ENCODE data around the gene COX10. TPM values are rescaled to one million over a fixed set of nuclear protein-coding genes. Genes with fewer than 3 reads are reported as not detected.
"Not testable (repeated sequence)": the region's sequence is repeated elsewhere in the genome, so short reads cannot be mapped to it uniquely, and the experiment has no call there.

Gene COX10
- polyA plus RNA-seq, 1 donor (not counting 4 experiments of a cell fraction or from before 2014, with no cell fraction given) = 14.3 TPM

DNA sequence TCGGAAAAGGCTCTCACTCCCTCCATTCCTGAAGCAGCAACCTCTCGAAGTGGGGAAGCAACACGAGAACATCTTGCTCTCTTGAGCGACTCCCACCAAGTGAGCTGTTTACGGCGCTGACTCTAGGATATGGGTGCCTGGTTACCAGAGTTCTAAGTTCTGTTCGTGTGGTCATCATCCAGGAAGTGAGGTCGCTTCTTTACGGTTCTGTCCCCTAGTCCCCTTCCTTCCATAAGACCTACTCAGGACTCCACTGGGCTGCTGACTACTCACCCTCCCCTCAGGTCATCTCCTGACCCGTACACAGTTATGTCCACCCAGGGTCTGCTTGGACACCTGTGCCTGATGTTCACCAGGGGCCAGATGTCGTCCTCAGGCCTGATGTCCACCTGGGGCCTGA is 167.5 kb downstream of the COX10 start, which contains the start of gene CDRT15:
TSS of gene CDRT15 (minus strand) at position 101 of the 400 bp plus-strand sequence. CDS start at position 72, 29 bp downstream.
- DNase-seq (ENCODE audit: low read depth, low spot score) = not testable (repeated sequence)

DNA sequence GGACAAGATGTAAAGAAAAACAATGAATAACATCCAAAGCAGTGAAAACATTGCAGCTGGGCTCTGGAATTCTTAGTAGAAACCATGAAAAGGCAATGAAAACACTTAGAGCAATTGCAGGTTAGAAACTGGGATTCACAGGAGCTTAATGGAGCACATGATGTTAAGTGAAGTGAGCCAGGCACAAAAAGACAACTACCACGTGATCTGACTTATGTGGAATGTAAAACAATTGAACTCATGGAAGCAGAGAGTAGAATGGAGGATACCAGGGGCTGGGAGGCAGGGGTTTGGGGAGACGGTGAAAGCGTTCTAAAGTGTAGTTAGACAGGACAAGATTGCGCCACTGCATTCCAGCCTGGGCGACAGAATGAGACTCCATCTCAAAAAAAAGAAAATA is 170.0 kb downstream of the COX10 start:
- H3K4me3 ChIP-seq (ENCODE audit: control insufficient read depth in 2 of 3, extremely low read depth in 1 of 3, insufficient read depth in 2 of 3, low read depth in 1 of 3, low read length in 3 of 3); H4K20me1 ChIP-seq (ENCODE audit: control insufficient read depth, extremely low read depth, insufficient read depth, low read length); DNase-seq (ENCODE audit: low read depth, low spot score); H3K9me1 ChIP-seq (ENCODE audit: control insufficient read depth, extremely low read depth, insufficient read depth, low read length); dilution Hi-C loops (cut with MboI; ENCODE audit: extremely low pct_ligation_motif_present, low sequenced_read_pairs); H3K4me2 ChIP-seq (ENCODE audit: control insufficient read depth, extremely low read depth, insufficient read depth, low read depth, low read length); H3K4me1 ChIP-seq (ENCODE audit: control insufficient read depth, extremely low read depth, insufficient read depth, low read length); H3K9ac ChIP-seq (ENCODE audit: control insufficient read depth, extremely low read depth, insufficient read depth, low read length); H3K9me3 ChIP-seq (ENCODE audit: control insufficient read depth, low read depth, low read length); H3K27me3 ChIP-seq (ENCODE audit: control insufficient read depth, extremely low read depth, insufficient read depth, low read length); H3K36me3 ChIP-seq (ENCODE audit: control insufficient read depth in 2 of 2, extremely low read depth in 1 of 2, insufficient read depth in 2 of 2, low read length in 2 of 2); H2AFZ ChIP-seq (ENCODE audit: control insufficient read depth, low read length); H3K79me2 ChIP-seq (ENCODE audit: control insufficient read depth, insufficient read depth, low read length); H3K27ac ChIP-seq (ENCODE audit: control insufficient read depth, insufficient read depth, low read length): not testable (repeated sequence)
- peak; percentile 70 for FAIRE-seq

More for the DNA sequence above, 167.5 kb downstream of the COX10 start, which contains the start of gene CDRT15:
- H3K4me3 ChIP-seq (ENCODE audit: control insufficient read depth in 2 of 3, extremely low read depth in 1 of 3, insufficient read depth in 2 of 3, low read depth in 1 of 3, low read length in 3 of 3); H3K36me3 ChIP-seq (ENCODE audit: control insufficient read depth in 2 of 2, extremely low read depth in 1 of 2, insufficient read depth in 2 of 2, low read length in 2 of 2); dilution Hi-C loops (cut with MboI; ENCODE audit: extremely low pct_ligation_motif_present, low sequenced_read_pairs); H4K20me1 ChIP-seq (ENCODE audit: control insufficient read depth, extremely low read depth, insufficient read depth, low read length); FAIRE-seq; H3K9ac ChIP-seq (ENCODE audit: control insufficient read depth, extremely low read depth, insufficient read depth, low read length); H3K27ac ChIP-seq (ENCODE audit: control insufficient read depth, insufficient read depth, low read length); H3K9me1 ChIP-seq (ENCODE audit: control insufficient read depth, extremely low read depth, insufficient read depth, low read length); H2AFZ ChIP-seq (ENCODE audit: control insufficient read depth, low read length); H3K9me3 ChIP-seq (ENCODE audit: control insufficient read depth, low read depth, low read length); H3K4me2 ChIP-seq (ENCODE audit: control insufficient read depth, extremely low read depth, insufficient read depth, low read depth, low read length); H3K79me2 ChIP-seq (ENCODE audit: control insufficient read depth, insufficient read depth, low read length); H3K27me3 ChIP-seq (ENCODE audit: control insufficient read depth, extremely low read depth, insufficient read depth, low read length); H3K4me1 ChIP-seq (ENCODE audit: control insufficient read depth, extremely low read depth, insufficient read depth, low read length): not testable (repeated sequence)

DNA sequence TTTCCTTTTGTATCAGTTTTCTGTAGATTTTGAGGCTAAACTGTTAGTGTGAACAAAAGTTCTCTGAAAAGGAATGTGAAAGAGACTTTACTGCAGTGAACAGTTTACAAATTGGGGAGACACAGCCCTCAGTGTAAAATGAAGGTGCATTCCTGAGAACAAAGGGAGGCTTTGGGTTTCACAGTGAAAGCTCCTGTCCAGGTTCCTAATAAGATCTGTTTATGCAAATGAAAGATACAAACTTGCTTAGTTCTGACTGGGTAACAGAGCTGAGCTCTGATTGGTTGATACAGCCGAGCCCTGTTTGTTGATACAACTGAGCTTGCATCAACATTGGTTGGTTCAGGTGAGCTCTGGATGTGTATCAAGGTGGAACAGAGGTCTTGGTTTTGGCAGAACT is 175.7 kb downstream of the COX10 start:
- DNase-seq (ENCODE audit: low read depth, low spot score) (no peak), FAIRE-seq (no peak)
- Histone ChIP-seq H4K20me1 (ENCODE audit: control insufficient read depth, extremely low read depth, insufficient read depth, low read length) (no peaks in the 10 kb centered on the region), H3K79me2 (ENCODE audit: control insufficient read depth, insufficient read depth, low read length) (no peaks in the 10 kb centered on the region), H3K27ac (ENCODE audit: control insufficient read depth, insufficient read depth, low read length) (no peak overlapping the region), H3K4me2 (ENCODE audit: control insufficient read depth, extremely low read depth, insufficient read depth, low read depth, low read length) (no peak overlapping the region), H3K9ac (ENCODE audit: control insufficient read depth, extremely low read depth, insufficient read depth, low read length) (no peak overlapping the region), H3K27me3 (ENCODE audit: control insufficient read depth, extremely low read depth, insufficient read depth, low read length) (no peaks in the 10 kb centered on the region), H2AFZ (ENCODE audit: control insufficient read depth, low read length) (no peak overlapping the region), H3K36me3 (ENCODE audit: control insufficient read depth in 2 of 2, extremely low read depth in 1 of 2, insufficient read depth in 2 of 2, low read length in 2 of 2) (no peaks in the 10 kb centered on the region), H3K4me1 (ENCODE audit: control insufficient read depth, extremely low read depth, insufficient read depth, low read length) (no peaks in the 10 kb centered on the region), H3K4me3 (ENCODE audit: control insufficient read depth in 2 of 3, extremely low read depth in 1 of 3, insufficient read depth in 2 of 3, low read depth in 1 of 3, low read length in 3 of 3) (no peak overlapping the region), H3K9me1 (ENCODE audit: control insufficient read depth, extremely low read depth, insufficient read depth, low read length) (no peaks in the 10 kb centered on the region), H3K9me3 (ENCODE audit: control insufficient read depth, low read depth, low read length) (no peaks in the 10 kb centered on the region)
- dilution Hi-C loops (cut with MboI; ENCODE audit: extremely low pct_ligation_motif_present, low sequenced_read_pairs) = no loop called here
- TF ChIP-seq EZH2 (IDR thresholded peaks at IDR 0.05; ENCODE audit: low read length) = no peak
- TF ChIP-seq, protein P1, sequence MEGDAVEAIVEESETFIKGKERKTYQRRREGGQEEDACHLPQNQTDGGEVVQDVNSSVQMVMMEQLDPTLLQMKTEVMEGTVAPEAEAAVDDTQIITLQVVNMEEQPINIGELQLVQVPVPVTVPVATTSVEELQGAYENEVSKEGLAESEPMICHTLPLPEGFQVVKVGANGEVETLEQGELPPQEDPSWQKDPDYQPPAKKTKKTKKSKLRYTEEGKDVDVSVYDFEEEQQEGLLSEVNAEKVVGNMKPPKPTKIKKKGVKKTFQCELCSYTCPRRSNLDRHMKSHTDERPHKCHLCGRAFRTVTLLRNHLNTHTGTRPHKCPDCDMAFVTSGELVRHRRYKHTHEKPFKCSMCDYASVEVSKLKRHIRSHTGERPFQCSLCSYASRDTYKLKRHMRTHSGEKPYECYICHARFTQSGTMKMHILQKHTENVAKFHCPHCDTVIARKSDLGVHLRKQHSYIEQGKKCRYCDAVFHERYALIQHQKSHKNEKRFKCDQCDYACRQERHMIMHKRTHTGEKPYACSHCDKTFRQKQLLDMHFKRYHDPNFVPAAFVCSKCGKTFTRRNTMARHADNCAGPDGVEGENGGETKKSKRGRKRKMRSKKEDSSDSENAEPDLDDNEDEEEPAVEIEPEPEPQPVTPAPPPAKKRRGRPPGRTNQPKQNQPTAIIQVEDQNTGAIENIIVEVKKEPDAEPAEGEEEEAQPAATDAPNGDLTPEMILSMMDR (optimal IDR thresholded peaks at IDR 0.05 in 1 of 3, IDR thresholded peaks at IDR 0.05 in 1 of 3, conservative IDR thresholded peaks at IDR 0.05 in 1 of 3; ENCODE audit: extremely low read depth in 1 of 3, insufficient read depth in 2 of 3, low read length in 3 of 3) = no peak

All from keratinocyte (primary cell).